Measurements from ENCODE around the gene DBNDD2.

- TF ChIP-seq POLR2A (IDR thresholded peaks at IDR 0.05) (no peak), CTCF (IDR thresholded peaks at IDR 0.05) (no peak)
Observed at GRCh38 chr20:45370571-45371160, 37.4 kb upstream of the DBNDD2 start.

Data from thyroid gland (tissue), 4 donors.